HG03039 (cell line): ENCODE data around the gene ASB3.
"Not testable (repeated sequence)": the region's sequence is repeated elsewhere in the genome, so short reads cannot be mapped to it uniquely, and the experiment has no call there.

Experiments used
- ATAC-seq: cut with Tn5 transposase; IDR thresholded peaks from one replicate; pipeline ENCODE4 v1.9.1; 2021; ENCODE audit warnings: mild to moderate bottlenecking, moderate library complexity; ENCODE audit not compliant: unreplicated experiment

Gene ASB3

DNA sequence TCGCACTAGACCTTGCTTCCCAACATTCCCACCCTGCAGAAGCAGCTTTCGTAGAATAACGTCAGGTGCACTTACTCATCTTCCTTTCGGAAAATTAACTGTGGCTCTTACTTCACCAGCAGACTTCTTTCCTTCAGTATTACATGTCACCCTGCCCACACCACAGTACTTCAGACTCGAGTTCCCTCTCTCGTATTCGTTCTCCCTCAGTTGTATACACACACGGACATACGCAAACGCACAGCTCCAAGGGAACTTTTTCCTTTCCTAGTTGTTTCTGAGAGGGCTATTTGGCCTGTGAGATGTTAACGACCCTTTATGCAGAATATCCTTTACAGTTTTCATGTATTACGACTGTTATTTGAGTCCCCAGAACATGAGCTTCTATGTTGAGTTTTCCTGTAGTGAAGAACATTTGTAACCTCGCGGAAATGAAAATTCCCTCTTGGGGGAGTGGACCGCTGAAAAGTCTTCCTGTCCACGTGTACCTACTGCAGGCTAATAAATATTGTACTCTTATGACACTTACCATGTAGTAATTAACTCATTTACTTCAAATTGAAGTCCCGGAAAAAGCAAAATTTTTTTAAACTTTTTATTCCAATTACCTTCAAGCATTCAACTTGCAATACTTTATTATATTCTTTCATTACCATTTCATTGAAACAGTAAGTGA is 999 bp upstream of the ASB3 start:
- ATAC-seq: no peak

DNA sequence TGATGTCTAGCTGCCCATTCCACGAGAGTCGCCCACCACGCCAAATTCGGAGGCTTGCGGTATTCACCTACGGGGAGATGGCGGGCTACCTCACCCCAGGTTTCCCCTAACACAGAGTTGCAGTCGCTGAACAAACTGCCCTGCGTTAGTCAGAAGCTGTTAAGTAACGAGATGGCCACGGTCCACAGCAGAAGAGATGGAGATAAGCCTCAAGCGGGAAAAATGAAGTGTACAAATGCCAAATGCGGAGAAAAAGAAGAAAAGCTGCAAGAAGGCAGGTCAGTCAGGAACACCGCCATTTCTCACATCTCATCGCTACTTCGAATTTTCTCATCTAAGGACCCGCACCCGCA is 425 bp downstream of the ASB3 start:
- ATAC-seq: peak; percentile 11

DNA sequence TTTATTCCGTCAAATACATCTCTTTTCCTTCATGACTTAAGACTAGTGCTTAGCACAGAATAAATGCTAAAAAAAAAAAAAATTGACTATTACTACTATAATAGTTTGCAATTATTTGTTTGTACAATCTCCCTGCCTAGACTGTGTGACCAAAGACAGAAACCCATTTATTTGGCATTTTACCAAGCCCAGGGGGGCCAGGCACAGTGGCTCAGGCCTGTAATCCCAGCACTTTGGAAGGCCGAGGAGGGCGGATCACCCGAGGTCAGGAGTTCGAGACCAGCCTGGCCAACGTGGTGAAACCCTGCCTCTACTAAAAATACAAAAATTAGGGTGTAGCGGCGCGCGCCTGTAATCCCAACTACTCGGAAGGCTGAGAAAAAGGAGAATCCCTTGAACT is 1.4 kb downstream of the ASB3 start:
- ATAC-seq: no peak

DNA sequence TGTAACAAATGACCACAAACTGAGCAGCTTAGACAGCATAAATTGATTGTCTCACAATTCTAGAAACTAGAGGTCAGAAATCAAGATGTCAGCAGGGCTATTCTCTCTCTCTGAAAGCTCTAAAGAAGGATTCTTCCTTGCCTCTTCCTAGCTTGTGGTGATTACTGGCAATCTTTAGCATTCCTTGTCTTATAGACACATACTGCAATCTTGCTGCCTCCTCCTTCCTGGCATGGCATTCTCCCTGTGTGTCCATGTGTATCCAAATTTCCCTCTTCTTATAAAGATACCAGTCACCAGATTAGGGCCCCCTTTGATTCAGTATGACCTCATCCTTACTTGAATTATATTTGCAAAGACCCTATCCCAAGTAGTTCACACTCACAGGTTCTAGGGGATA is 2.3 kb downstream of the ASB3 start:
- ATAC-seq: no peak

DNA sequence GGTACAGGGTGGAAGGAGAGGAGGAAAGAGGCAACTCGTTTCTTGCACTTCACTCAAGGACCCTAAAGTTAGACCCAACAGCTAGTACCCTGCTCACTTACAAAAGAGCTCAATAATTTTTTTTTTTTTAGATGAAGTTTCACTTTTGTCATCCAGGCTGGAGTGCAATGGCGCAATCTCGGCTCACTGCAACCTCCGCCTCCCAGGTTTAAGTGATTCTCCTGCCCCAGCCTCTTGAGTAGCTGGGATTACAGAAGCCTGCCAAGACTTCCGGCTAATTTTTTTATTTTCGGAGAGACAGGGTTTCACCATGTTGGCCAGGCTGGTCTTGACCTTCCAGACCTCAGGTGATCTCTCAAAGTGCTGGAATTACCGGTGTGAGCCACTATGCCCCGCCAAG is 4.1 kb downstream of the ASB3 start:
- no peak for ATAC-seq

DNA sequence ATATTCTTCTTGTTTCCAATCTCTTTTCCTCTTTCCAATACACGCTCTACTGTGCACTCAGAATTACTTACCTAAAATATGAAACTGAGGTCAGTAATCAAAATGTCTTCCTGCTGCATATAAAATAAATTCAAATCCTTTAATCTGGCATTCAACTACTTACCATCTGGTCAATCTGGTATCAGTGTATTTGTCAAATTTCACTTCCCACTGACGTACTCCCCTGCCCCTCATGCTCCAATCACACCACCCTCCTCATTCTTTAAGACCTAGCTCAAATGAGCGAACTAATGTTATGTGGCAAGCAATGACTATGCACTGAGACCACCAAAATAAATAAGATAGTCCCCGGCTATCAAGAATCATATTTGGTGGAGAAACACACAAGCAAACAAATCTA is 6.7 kb downstream of the ASB3 start:
- ATAC-seq: no peak

DNA sequence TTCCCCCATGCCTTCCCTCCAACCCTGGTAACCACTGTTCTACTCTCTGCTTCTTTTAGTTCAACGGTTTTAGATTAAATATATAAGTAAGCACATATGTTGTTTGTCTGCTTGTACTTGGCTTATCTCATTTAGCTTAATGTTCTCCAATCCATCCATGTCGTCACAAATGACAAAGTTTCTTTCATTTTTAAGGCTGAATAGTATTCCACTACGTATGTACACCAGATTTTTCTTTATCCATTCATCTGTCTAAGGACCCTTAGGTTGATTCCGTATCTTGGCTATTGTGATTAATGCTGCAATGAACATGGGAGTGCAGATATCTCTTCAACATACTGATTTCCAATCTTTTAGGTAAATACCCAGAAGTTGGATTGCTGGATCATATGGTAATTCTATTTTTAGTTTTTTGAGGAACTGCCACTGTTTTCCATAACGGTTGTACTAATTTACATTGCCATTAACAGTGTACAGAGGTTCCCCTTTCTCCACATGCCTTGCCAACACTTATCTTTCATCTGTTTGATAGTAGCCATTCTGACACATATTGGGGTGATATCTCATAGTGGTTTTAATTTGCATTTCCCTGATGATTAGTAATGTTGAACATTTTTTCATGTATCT is 8.1 kb downstream of the ASB3 start:
- no peak for ATAC-seq

DNA sequence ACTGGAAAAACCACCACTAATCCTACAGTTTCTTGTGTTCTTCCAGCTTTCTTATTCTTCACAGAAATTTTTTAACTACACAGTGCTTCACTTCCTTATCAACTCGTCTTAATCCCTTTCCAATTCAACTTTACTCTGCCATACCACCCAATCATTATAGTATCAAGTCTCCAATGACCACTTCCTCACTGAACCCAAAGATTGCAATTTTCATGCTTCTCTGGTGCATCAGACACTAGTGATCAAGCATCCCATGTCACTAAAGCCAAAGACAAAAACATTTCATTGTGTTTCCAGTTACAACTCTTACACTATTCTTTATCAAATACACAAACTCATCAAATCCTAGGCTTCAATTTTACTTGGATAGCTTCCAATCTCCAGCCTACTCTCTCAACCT is 9.6 kb downstream of the ASB3 start:
- ATAC-seq: no peak

DNA sequence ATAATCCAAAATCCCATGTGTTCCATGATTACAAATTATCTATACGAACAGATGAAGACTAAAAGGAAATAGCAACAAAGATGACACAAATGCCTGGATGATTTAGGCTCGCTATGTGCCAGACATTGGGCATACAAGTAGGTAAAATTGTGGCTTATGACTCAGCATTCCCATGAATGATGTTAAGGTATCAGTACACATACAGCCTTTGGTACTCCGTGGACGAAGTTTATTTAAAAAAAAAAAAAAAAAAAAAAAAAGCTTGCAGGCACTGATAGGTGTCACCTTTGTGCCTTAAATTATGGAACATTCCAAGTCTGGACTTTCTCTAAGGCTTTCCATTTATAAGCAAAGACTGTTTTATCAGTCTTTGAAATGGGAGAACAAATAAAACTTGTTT is 16.5 kb downstream of the ASB3 start:
- ATAC-seq: no peak

DNA sequence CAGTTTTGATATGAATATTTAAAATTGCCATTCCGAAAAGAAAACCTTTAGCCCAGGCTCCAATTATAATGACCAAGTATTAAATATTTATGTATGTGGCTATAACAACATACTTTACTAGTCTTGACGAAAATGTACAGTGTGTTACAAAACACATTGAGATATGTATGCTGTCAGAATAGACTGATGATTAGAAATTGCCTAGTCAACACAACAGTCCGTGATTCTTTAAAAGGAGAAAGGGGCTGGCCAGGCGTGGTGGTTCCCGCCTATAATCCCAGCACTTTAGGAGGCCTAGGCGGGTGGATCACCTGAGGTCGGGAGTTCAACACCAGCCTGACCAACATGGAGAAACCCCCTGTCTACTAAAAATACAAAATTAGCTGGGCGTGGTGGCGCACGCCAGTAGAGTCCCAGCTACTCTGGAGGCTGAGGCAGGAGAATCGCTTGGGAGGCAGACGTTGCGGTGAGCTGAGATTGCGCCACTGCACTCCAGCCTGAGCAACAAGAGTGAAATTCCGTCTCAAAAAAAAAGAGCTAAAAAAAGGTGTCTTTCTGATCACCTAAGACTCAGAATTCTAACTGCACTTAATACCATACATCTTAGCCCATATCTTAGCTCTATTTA is 17.3 kb downstream of the ASB3 start:
- no peak for ATAC-seq

DNA sequence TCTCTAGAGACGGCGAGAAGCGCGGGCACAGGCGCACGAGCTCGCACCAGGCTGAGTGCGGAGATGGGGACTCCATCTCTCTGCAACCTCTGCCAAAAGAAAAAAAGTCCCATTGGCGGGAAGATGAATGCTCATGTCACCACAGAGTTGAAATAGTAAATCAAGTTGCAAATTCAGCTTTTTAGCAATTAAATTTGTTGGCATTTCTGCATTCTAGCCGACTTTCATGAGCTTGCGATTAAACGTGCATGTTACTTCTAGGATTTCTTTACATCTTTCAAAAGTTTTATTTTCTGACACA is 18.6 kb downstream of the ASB3 start:
- peak; percentile 38 for ATAC-seq

DNA sequence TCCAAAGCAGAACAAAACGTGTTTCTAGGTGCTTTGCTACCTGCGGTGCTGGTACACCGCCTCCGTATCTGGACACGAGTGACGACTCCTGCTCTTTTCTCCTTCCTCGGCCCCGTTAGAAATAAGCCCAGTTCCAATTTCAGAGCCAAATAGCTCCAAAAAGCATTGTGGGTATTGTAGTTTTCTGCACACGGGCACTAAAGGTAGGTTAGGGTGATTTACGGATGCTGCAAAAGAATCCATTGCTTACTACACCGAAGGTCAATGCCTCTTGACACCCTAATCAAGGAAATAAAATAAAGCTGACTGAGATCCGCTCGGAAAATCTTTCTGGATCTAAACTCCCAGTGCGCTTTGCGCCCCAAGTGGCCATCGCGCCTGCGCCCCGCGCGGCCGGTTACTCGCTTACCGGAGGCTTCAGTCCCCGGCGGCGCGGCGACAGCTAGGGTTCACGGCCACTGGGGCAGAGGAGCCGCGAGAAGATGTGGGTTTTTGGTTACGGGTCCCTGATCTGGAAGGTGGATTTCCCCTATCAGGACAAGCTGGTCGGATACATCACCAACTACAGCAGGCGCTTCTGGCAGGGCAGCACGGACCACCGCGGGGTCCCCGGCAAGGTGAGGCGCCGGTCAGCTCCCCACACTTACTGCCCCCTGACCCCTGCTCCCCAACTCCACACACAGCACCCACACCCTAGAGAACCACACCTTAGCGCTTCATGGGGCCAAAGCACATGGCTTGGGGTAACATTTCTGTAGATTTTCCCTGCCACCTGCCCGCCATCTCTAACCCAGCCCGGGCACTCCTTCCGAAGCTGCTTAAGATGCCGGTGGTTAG is 19.1 kb downstream of the ASB3 start, which contains the start of gene CHAC2:
TSS of gene CHAC2 (plus strand) at position 400 of the 837 bp plus-strand sequence. CDS start at position 483, 83 bp downstream.
- peak; percentile 90 for ATAC-seq

DNA sequence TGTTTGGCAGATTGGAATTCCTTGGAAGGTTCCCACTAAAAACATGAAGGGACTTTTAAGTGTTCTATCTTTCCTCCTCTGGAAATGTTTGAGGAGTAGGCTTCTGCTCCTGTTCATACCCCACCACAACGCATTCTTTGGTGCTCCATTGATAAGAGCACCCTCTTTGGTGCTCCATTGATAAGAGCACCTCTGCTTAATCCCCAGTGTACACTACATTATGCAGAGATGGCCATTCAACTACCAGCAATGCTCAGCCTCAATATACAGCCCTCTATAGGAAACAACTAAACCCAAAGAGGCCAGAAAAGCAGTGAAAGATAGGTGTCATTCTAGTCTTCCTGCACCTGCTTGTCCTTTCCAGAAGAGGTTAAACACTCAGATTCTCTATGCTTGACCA is 21.0 kb downstream of the ASB3 start:
- no peak for ATAC-seq

DNA sequence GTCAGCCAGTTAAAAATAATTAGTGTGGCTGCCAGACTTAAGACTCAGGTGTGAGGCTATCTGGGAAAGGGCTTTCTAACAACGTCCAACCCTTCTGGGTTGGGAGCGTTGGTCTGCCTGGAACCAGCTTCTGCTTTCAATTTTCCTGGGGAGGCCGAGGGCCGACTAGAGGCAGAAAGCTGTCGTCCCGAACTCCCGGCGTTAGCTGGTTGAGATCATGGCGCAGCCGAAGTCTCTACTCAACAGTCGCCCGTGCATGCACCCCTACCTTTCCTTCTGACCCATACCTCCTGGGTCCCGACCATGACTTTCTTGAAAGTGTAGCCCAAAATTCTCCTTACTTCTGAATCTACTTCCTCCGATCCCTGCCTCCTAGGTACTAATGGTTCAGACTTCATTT is 29.5 kb downstream of the ASB3 start:
- ATAC-seq: not testable (repeated sequence)

DNA sequence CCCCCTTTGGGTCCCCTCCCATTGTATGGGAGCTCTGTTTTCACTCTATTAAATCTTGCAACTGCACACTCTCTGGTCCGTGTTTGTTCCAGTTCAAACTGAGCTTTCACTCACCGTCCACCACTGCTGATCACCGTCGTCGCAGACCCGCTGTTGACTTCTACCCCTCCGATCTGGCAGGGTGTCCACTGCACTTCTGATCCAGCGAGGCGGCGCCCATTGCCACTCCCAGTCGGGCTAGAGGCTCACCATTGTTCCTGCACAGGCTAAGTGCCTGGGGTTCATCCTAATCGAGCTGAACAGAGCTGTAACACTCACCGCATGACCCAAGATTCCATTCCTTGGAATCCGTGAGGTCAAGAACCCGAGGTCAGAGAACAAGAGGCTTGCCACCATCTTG is 30.1 kb downstream of the ASB3 start:
- no peak for ATAC-seq

DNA sequence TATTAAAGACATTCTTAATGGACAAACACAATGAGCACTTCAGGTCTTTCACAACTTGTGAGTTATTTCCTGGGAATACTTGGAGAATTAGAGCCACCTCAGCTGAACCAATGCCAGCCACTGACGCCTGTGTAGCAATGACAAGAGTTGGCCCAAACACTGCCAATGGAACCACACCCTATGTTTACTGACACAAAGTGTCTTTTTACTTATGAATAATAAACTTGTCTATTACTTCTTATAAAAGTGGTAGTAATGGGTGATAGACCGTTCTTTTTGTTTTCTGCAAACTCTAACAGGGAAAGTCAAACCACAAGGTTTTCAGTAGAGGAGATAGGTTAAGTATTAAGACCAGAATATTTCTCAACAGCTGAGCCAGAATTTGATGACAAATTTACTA is 31.6 kb downstream of the ASB3 start:
- no peak for ATAC-seq

DNA sequence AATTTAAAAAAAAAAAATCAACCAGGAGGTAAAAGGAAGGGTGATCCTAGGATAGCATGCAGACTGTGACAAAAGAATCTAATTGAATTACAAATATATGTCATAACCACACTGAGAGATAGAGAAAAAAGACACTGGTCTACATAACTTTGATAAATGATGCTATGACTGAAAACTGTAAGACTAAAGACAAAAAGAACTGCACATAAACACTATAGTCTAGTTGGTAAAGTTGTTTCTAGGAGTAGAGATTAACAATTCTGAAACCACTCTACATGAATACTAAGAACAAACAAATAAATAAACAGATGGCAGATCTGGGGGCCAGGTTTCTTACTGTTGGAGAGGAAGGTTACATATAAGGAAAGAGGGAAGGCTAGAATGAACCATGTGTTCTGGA is 33.7 kb downstream of the ASB3 start:
- ATAC-seq: no peak

DNA sequence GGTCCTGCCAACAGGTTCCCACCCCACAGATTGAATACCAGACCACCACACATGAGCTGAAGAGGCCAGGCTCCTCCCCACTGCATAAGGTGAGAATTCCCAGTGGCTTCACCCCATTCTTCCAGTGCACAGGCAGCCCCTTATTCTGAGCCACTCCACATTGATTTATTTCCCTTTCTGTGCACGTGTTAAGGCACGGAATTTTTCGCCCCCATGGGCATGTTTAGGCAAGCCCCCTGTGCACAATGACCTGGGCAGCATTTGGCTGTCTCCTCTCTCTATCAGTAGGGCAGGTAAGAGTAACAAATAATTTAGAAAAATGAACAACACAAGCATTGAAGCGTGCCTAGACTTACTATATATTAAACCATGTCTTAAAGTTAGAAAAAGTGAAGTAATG is 34.4 kb downstream of the ASB3 start:
- ATAC-seq: no peak

DNA sequence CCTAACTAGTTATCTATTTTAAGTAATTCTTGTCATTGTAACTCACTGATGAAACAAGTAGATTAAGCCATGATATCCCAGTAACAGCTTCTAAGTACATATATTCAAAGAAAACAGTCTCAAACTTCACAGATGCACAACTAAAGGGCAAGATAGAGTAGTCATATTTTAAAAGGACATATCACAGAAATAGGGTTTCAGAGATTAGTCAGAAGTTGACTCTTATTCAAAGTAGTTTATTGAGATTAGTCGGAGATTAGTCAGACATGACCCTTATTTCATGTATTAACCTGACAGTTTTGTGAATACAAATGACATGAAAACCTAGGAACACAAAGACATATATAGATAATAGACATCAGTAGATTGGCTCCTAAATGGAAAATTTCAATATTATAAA is 35.0 kb downstream of the ASB3 start:
- ATAC-seq: peak; percentile 86

DNA sequence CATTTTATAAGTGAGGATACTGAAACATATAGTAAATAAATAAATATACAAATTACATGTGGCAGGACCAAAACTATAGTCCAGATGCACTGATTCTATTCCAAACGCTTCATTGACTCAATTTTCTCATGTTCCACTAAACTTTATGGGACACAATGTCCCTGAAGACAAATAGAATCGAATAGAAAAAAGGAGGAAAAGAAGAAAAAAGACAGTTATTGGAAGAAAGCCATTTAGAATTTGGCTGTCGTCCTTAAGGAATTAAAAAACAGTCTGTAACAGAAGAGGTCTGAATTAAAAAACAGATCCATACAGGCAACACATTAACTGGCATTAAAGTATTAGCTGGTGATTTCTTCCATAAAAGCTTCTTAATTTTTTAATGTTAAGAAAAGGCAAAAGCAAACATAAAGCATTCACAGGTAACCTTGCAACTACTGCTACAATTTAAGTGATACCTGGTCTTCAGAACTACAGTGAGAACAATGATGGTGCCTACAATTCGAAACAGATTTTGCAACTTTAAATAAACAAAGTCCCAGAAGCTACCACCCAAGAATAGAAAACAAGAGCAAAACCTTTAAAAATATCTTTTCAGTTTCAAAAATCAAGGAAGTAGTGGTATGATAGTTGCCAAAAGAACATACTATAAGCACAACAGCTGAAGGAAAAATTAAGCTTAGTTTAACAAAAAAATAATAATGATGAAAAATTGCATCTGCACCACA is 36.5 kb downstream of the ASB3 start:
- no peak for ATAC-seq

DNA sequence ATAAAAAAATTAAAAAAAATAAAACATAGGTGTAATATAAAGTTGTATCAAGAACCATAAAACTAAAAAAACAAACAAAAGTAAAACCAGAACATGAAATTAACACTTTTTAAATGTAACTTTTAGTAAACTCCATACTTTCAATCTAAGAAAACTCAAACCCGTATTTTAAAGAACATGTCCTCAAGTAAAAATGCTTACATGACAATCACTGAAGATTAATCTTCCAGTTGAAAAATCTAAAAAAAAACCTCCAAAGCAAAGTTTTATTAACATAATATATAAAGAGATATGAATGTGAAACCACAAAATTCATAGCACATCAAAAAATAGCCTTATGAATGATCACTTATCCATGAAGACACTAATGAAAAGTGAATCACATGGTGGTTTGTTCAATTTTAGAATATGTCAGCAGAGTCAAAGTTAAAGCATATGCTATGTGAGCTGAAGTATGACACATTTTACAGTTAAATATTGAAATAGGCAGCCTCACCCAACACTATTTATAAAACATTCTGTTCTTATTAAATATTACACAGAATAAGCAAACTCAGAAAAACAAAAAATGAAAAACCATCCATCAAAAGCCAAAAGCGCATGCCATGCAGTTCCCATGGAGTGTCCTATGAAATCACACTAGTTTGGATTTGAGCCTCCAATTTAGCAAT is 42.2 kb downstream of the ASB3 start:
- ATAC-seq: no peak
